ENCODE measurements around the gene SLC29A2.
A peak's percentile ranks its signal among the peaks of the same experiment; 100 is the strongest.
"Not testable (repeated sequence)": the region's sequence is repeated elsewhere in the genome, so short reads cannot be mapped to it uniquely, and the experiment has no call there.

Gene SLC29A2

GRCh38 chr11:66393954-66394353, 22.4 kb upstream of the SLC29A2 start:
- Histone ChIP-seq H3K4me3 (no peak overlapping the region), H3K27ac (no peak overlapping the region), H3K9me3 (ENCODE audit: low read depth, low read length) (no peaks in the 10 kb centered on the region), H3K36me3 (ENCODE audit: insufficient read depth, low read length) (no peaks in the 10 kb centered on the region), H3K9ac (ENCODE audit: insufficient read length) (no peak overlapping the region)
- TF ChIP-seq POLR2AphosphoS5 (IDR thresholded peaks at IDR 0.05; ENCODE audit: borderline replicate concordance, low read depth, low read length) (no peak), EZH2 (IDR thresholded peaks at IDR 0.05) (no peak), FOXP2 (optimal IDR thresholded peaks at IDR 0.05; ENCODE audit: control extremely low read depth, extremely low read length, insufficient read depth) (no peak)
- DNase-seq (ENCODE audit: low read depth, low spot score) = no peak

GRCh38 chr11:66391322-66391721, 19.8 kb upstream of the SLC29A2 start:
- Histone ChIP-seq H3K9ac (ENCODE audit: insufficient read length) (no peak overlapping the region), H3K4me3 (no peak overlapping the region), H3K36me3 (ENCODE audit: insufficient read depth, low read length) (no peaks in the 10 kb centered on the region), H3K9me3 (ENCODE audit: low read depth, low read length) (no peaks in the 10 kb centered on the region), H3K27ac (no peak overlapping the region)
- no peak for TF ChIP-seq FOXP2 (optimal IDR thresholded peaks at IDR 0.05; ENCODE audit: control extremely low read depth, extremely low read length, insufficient read depth)
- TF ChIP-seq POLR2AphosphoS5 (IDR thresholded peaks at IDR 0.05; ENCODE audit: borderline replicate concordance, low read depth, low read length) = no peak
- TF ChIP-seq EZH2 (IDR thresholded peaks at IDR 0.05) = no peak
- DNase-seq (ENCODE audit: low read depth, low spot score) = no peak

- DNase-seq (ENCODE audit: low read depth, low spot score) = no peak
- Histone ChIP-seq H3K9ac (ENCODE audit: insufficient read length) (no peak overlapping the region), H3K27ac (no peak overlapping the region), H3K9me3 (ENCODE audit: low read depth, low read length) (no peaks in the 10 kb centered on the region), H3K4me3 (no peak overlapping the region), H3K36me3 (ENCODE audit: insufficient read depth, low read length) (no peaks in the 10 kb centered on the region)
- TF ChIP-seq POLR2AphosphoS5 (IDR thresholded peaks at IDR 0.05; ENCODE audit: borderline replicate concordance, low read depth, low read length) (no peak), FOXP2 (optimal IDR thresholded peaks at IDR 0.05; ENCODE audit: control extremely low read depth, extremely low read length, insufficient read depth) (no peak), EZH2 (IDR thresholded peaks at IDR 0.05) (no peak)
These were observed 17.3 kb upstream of the SLC29A2 start for GRCh38 chr11:66388780-66389386.

- Histone ChIP-seq H3K36me3 (ENCODE audit: insufficient read depth, low read length) (no peaks in the 10 kb centered on the region), H3K9ac (ENCODE audit: insufficient read length) (peak overlapping the region; percentile 73), H3K27ac (no peak overlapping the region), H3K4me3 (peak overlapping the region; percentile 78), H3K9me3 (ENCODE audit: low read depth, low read length) (no peaks in the 10 kb centered on the region)
- DNase-seq (ENCODE audit: low read depth, low spot score) = peak; percentile 57
- no peak for TF ChIP-seq FOXP2 (optimal IDR thresholded peaks at IDR 0.05; ENCODE audit: control extremely low read depth, extremely low read length, insufficient read depth)
- no peak for TF ChIP-seq EZH2 (IDR thresholded peaks at IDR 0.05)
- TF ChIP-seq POLR2AphosphoS5 (IDR thresholded peaks at IDR 0.05; ENCODE audit: borderline replicate concordance, low read depth, low read length) = no peak
These were observed 14.9 kb upstream of the SLC29A2 start for GRCh38 chr11:66386171-66387069.

- H3K4me3 ChIP-seq; H3K27ac ChIP-seq; H3K9me3 ChIP-seq (ENCODE audit: low read depth, low read length); DNase-seq (ENCODE audit: low read depth, low spot score); H3K36me3 ChIP-seq (ENCODE audit: insufficient read depth, low read length); H3K9ac ChIP-seq (ENCODE audit: insufficient read length): not testable (repeated sequence)
These were observed 12.8 kb upstream of the SLC29A2 start for GRCh38 chr11:66384316-66384715.

GRCh38 chr11:66380264-66380663, 8.7 kb upstream of the SLC29A2 start:
- not testable (repeated sequence) for DNase-seq (ENCODE audit: low read depth, low spot score); H3K27ac ChIP-seq

GRCh38 chr11:66373690-66374287, 2.2 kb upstream of the SLC29A2 start:
- not testable (repeated sequence) for DNase-seq (ENCODE audit: low read depth, low spot score); H3K4me3 ChIP-seq; H3K36me3 ChIP-seq (ENCODE audit: insufficient read depth, low read length); H3K9me3 ChIP-seq (ENCODE audit: low read depth, low read length)
- Histone ChIP-seq H3K27ac (peak overlapping the region; percentile 8; the same call in 1 of the 2 replicates), H3K9ac (ENCODE audit: insufficient read length) (peak overlapping the region; percentile 32)

More at GRCh38 chr11:66380264-66380663, 8.7 kb upstream of the SLC29A2 start:
- H3K9me3 ChIP-seq (ENCODE audit: low read depth, low read length); H3K36me3 ChIP-seq (ENCODE audit: insufficient read depth, low read length); H3K9ac ChIP-seq (ENCODE audit: insufficient read length); H3K4me3 ChIP-seq: not testable (repeated sequence)

GRCh38 chr11:66373265-66373664, 1.7 kb upstream of the SLC29A2 start:
- no peak for DNase-seq (ENCODE audit: low read depth, low spot score)
- TF ChIP-seq FOXP2 (optimal IDR thresholded peaks at IDR 0.05; ENCODE audit: control extremely low read depth, extremely low read length, insufficient read depth) (no peak), POLR2AphosphoS5 (IDR thresholded peaks at IDR 0.05; ENCODE audit: borderline replicate concordance, low read depth, low read length) (no peak), EZH2 (IDR thresholded peaks at IDR 0.05) (no peak)
- Histone ChIP-seq H3K27ac (peak overlapping the region; percentile 8; the same call in 1 of the 2 replicates), H3K9ac (ENCODE audit: insufficient read length) (peak overlapping the region; percentile 32), H3K9me3 (ENCODE audit: low read depth, low read length) (no peaks in the 10 kb centered on the region), H3K4me3 (no peak overlapping the region), H3K36me3 (ENCODE audit: insufficient read depth, low read length) (peaks cover 14% of the 10 kb centered on the region; the same call in 1 of the 2 replicates)

All from SK-N-MC (cell line).